Right atrium auricular region (tissue), 2 donors: ENCODE data around the gene SENP5. TPM values are rescaled to one million over a fixed set of nuclear protein-coding genes. Genes with fewer than 3 reads are reported as not detected.

Experiments
- DNase-seq: peaks from one replicate; pipeline ENCODE4 v3.0.0-alpha.2; 2019; ENCODE audit warnings: low spot score
- H3K27ac ChIP-seq, 2 donors: fragments of 200-600 bp; sonication (generic); 1 replicate in 1 of 2; 2 replicates in 1 of 2; pipeline ENCODE4 v1.5.1; 2016 to 2019
- H3K27me3 ChIP-seq, 2 donors: fragments of 200-600 bp; sonication (generic); one replicate each; pipeline versions ENCODE4 v1.5.1 to v1.6.0; 2017 to 2019
- H3K36me3 ChIP-seq: fragments of 200-600 bp; sonication (generic); one replicate; pipeline ENCODE4 v1.5.1; 2016
- H3K4me1 ChIP-seq, 2 donors: fragments of 200-600 bp; sonication (generic); one replicate each; pipeline versions ENCODE4 v1.5.1 to v1.6.0; 2017 to 2019
- H3K4me3 ChIP-seq, 2 donors: fragments of 200-600 bp; sonication (generic); 1 replicate in 1 of 2; 2 replicates in 1 of 2; pipeline ENCODE4 v1.5.1; 2017 to 2019; ENCODE audit warnings: mild to moderate bottlenecking in 1 of 2, moderate library complexity in 1 of 2
- H3K9me3 ChIP-seq, 2 donors: fragments of 200-600 bp; sonication (generic); one replicate each; pipeline ENCODE4 v1.5.1; 2019
- CTCF ChIP-seq, 2 donors: fragments of 200-600 bp; sonication (generic); IDR thresholded peaks; one replicate each; pipeline ENCODE4 v1.5.1; 2019; ENCODE audit warnings: antibody characterized with exemption in 2 of 2
- total RNA-seq, 2 donors: library from RNA; depleted of rRNA; stranded (reverse); fragments of >200 nt; gene quantifications; one replicate each; pipeline ENCODE4 v1.1.0, GENCODE V29; 2016

Gene SENP5
- total RNA-seq, 2 donors from 2014 or later = 18.7 to 22.1 TPM

GRCh38 chr3:196976941-196977340 lies 109.2 kb downstream of the SENP5 start:
- no peak for TF ChIP-seq CTCF (IDR thresholded peaks at IDR 0.05)
- no peak overlapping the region for H3K27ac ChIP-seq
- no peaks in the 10 kb centered on the region for H3K36me3 ChIP-seq
- peaks cover 0 to 7% of the 10 kb centered on the region in 2 donors for H3K4me1 ChIP-seq
- DNase-seq = no peak
- no peaks in the 10 kb centered on the region for H3K9me3 ChIP-seq
- no peaks in the 10 kb centered on the region for H3K27me3 ChIP-seq
- no peak overlapping the region for H3K4me3 ChIP-seq

- Histone ChIP-seq H3K4me3 (no peak overlapping the region), H3K27me3 (no peaks in the 10 kb centered on the region), H3K4me1 (peaks cover 0 to 7% of the 10 kb centered on the region in 2 donors), H3K27ac (no peak overlapping the region), H3K36me3 (no peaks in the 10 kb centered on the region), H3K9me3 (peaks cover 0 to 16% of the 10 kb centered on the region in 2 donors)
- TF ChIP-seq CTCF (IDR thresholded peaks at IDR 0.05) = no peak
- DNase-seq = no peak
Observed at GRCh38 chr3:196979545-196979944, 111.8 kb downstream of the SENP5 start.

- no peak overlapping the region for H3K27ac ChIP-seq
- H3K36me3 ChIP-seq = no peaks in the 10 kb centered on the region
- no peak overlapping the region for H3K4me3 ChIP-seq
- peaks cover 0 to 16% of the 10 kb centered on the region in 2 donors for H3K9me3 ChIP-seq
- DNase-seq = no peak
- H3K27me3 ChIP-seq = no peaks in the 10 kb centered on the region
- peaks cover 0 to 7% of the 10 kb centered on the region in 2 donors for H3K4me1 ChIP-seq
- no peak for TF ChIP-seq CTCF (IDR thresholded peaks at IDR 0.05)
Observed at GRCh38 chr3:196981657-196982056, 113.9 kb downstream of the SENP5 start.

- DNase-seq = no peak
- no peak overlapping the region for H3K27ac ChIP-seq
- H3K9me3 ChIP-seq = peaks cover 0 to 16% of the 10 kb centered on the region in 2 donors
- TF ChIP-seq CTCF (IDR thresholded peaks at IDR 0.05) = no peak
- H3K4me3 ChIP-seq = no peak overlapping the region
- no peaks in the 10 kb centered on the region for H3K36me3 ChIP-seq
- peaks cover 0 to 9% of the 10 kb centered on the region in 2 donors for H3K4me1 ChIP-seq
- H3K27me3 ChIP-seq = no peaks in the 10 kb centered on the region
Observed at GRCh38 chr3:196983186-196983585, 115.5 kb downstream of the SENP5 start.

Other genes with a start within 250 kb of the SENP5 start
- gene NRROS, start 228.2 kb upstream of the SENP5 start, total RNA-seq = 1 to 10 TPM; 2.4 to 4.8 TPM
- gene CEP19, start 155.7 kb upstream of the SENP5 start, total RNA-seq = 1 to 10 TPM; 1.1 to 1.4 TPM
- 10 to 100 TPM; 12.0 to 25.0 TPM for gene PIGX, start 155.5 kb upstream of the SENP5 start, total RNA-seq
- gene PAK2, start 128.1 kb upstream of the SENP5 start, total RNA-seq = 10 to 100 TPM; 47.5 to 48.7 TPM
- gene NCBP2, start 74.6 kb downstream of the SENP5 start, total RNA-seq = 10 to 100 TPM; 21.6 to 22.8 TPM
- 1 to 10 TPM; 5.4 to 7.0 TPM for gene PIGZ, start 100.9 kb downstream of the SENP5 start, total RNA-seq
- 1 to 10 TPM; 3.1 to 6.7 TPM for gene MELTF, start 161.9 kb downstream of the SENP5 start, total RNA-seq